H1 (cell line): ENCODE data around the gene GAS2. TPM values are rescaled to one million over a fixed set of nuclear protein-coding genes. Genes with fewer than 3 reads are reported as not detected.

Source experiments
- CTCF ChIA-PET: fragments of 300-600 bp; sonication (Branson Sonifier 250); formaldehyde crosslinking; loops from one replicate; lab custom pipeline; 2021; ENCODE audit not compliant: partially characterized antibody; lab: Charles Lee
- POLR2A ChIA-PET: fragments of 300-600 bp; sonication (Branson Sonifier 250); formaldehyde crosslinking; loops from one replicate; lab custom pipeline; 2021; ENCODE audit warnings: inconsistent platforms; ENCODE audit not compliant: partially characterized antibody; lab: Charles Lee
- DNase-seq, 2 experiments: peaks; one replicate each; pipeline versions ENCODE4 v3.0.0 to v3.0.0-alpha.2; 2010 to 2022; ENCODE audit warnings: low spot score in 2 of 2, low read depth in 1 of 2, mixed read lengths in 1 of 2
- FAIRE-seq: peaks from 2 replicates; lab custom pipeline; 2011; peaks lifted over from hg19 to GRCh38; lab: Jason Lieb, UNC
- H2AFZ ChIP-seq: 2 replicates; pipeline ENCODE4 v1.8.1; 2012; ENCODE audit warnings: low read length, inconsistent platforms
- H2AK5ac ChIP-seq: 2 replicates; pipeline ENCODE4 v1.6.1; 2013; ENCODE audit warnings: low read depth, low read length
- H2BK120ac ChIP-seq: replicated peaks from 2 replicates; pipeline ENCODE3; 2013; ENCODE audit warnings: low read depth, low read length, inconsistent platforms
- H2BK12ac ChIP-seq: 2 replicates; pipeline ENCODE4 v1.6.1; 2013; ENCODE audit warnings: low read depth, low read length
- H2BK15ac ChIP-seq: 2 replicates; pipeline ENCODE4 v1.6.1; 2013; ENCODE audit warnings: low read length
- H2BK20ac ChIP-seq: 2 replicates; pipeline ENCODE4 v1.6.1; 2013; ENCODE audit warnings: low read length
- H2BK5ac ChIP-seq: 2 replicates; pipeline ENCODE4 v1.6.1; 2013; ENCODE audit warnings: low read depth, low read length
- H3K14ac ChIP-seq: 2 replicates; pipeline ENCODE4 v1.6.1; 2013; ENCODE audit warnings: inconsistent platforms; ENCODE audit not compliant: insufficient read length
- H3K18ac ChIP-seq: 2 replicates; pipeline ENCODE4 v1.6.1; 2013; ENCODE audit warnings: low read length; ENCODE audit errors: extremely low read depth
- H3K23ac ChIP-seq: 2 replicates; pipeline ENCODE4 v1.6.1; 2013; ENCODE audit warnings: inconsistent platforms; ENCODE audit not compliant: insufficient read length
- H3K23me2 ChIP-seq: 2 replicates; pipeline ENCODE4 v1.6.1; 2013; ENCODE audit warnings: low read depth, low read length
- H3K27ac ChIP-seq: 2 replicates; pipeline ENCODE4 v1.6.1; 2011; ENCODE audit warnings: low read depth, low read length, inconsistent platforms
- H3K27me3 ChIP-seq, 4 experiments: replicated peaks in 1 of 4; 1 replicate in 1 of 4; 2 replicates in 3 of 4; pipeline versions ENCODE4 v1.6.1 to v1.8.1; 2011 to 2013; ENCODE audit warnings: low read length in 3 of 4, mild to moderate bottlenecking in 3 of 4, inconsistent platforms in 2 of 4, mixed read lengths in 2 of 4, moderate library complexity in 1 of 4; ENCODE audit not compliant: control insufficient read depth in 3 of 4, insufficient read depth in 3 of 4; ENCODE audit errors: extremely low read depth in 1 of 4
- H3K36me3 ChIP-seq, 4 experiments: 2 replicates each; pipeline versions ENCODE4 v1.6.1 to v1.8.1; 2011 to 2013; ENCODE audit warnings: mild to moderate bottlenecking in 4 of 4, low read length in 3 of 4, moderate library complexity in 2 of 4, control low read depth in 1 of 4, inconsistent platforms in 1 of 4; ENCODE audit not compliant: insufficient read depth in 4 of 4, control insufficient read depth in 2 of 4
- H3K4ac ChIP-seq: replicated peaks from 2 replicates; pipeline ENCODE3; 2013; ENCODE audit warnings: low read length, low read depth, mixed read lengths, inconsistent platforms; ENCODE audit not compliant: insufficient read length
- H3K4me1 ChIP-seq, 4 experiments: replicated peaks in 1 of 4; 1 replicate in 1 of 4; 2 replicates in 3 of 4; pipeline versions ENCODE4 v1.6.1 to v1.8.1; 2011 to 2013; ENCODE audit warnings: low read length in 3 of 4, inconsistent platforms in 2 of 4, mixed read lengths in 1 of 4; ENCODE audit not compliant: insufficient read depth in 4 of 4, control insufficient read depth in 3 of 4
- H3K4me2 ChIP-seq, 2 experiments: 2 replicates each; pipeline versions ENCODE4 v1.6.1 to v1.8.1; 2011 to 2013; ENCODE audit warnings: low read depth in 2 of 2, low read length in 2 of 2, control low read depth in 1 of 2, inconsistent platforms in 1 of 2, mild to moderate bottlenecking in 1 of 2; ENCODE audit not compliant: insufficient read depth in 1 of 2
- H3K4me3 ChIP-seq, 4 experiments: fragments of 200-600, 300-600 bp in 1 of 4; sonication (generic), shearing (Covaris generic), sonication (Bioruptor Twin) in 1 of 4; 2 replicates each; pipeline versions ENCODE4 v1.5.1 to v1.8.1; 2011 to 2016; ENCODE audit warnings: low read length in 4 of 4, low read depth in 3 of 4, control low read depth in 2 of 4, inconsistent platforms in 2 of 4, mild to moderate bottlenecking in 2 of 4, mixed read lengths in 1 of 4, moderate library complexity in 1 of 4; ENCODE audit not compliant: insufficient read depth in 2 of 4; ENCODE audit errors: extremely low read depth in 1 of 4
- H3K56ac ChIP-seq: replicated peaks from 2 replicates; pipeline ENCODE3; 2013; ENCODE audit warnings: low read depth, mild to moderate bottlenecking, mixed read lengths, low read length, inconsistent platforms; ENCODE audit not compliant: insufficient read length
- H3K79me1 ChIP-seq: 2 replicates; pipeline ENCODE4 v1.6.1; 2013; ENCODE audit warnings: low read depth, low read length, control low read depth
- H3K79me2 ChIP-seq, 2 experiments: 2 replicates each; pipeline versions ENCODE4 v1.6.1 to v1.8.1; 2012 to 2013; ENCODE audit warnings: low read length in 2 of 2, mild to moderate bottlenecking in 2 of 2, inconsistent platforms in 1 of 2; ENCODE audit not compliant: insufficient read depth in 2 of 2, control insufficient read depth in 1 of 2
- H3K9ac ChIP-seq, 4 experiments: replicated peaks in 1 of 4; 1 replicate in 1 of 4; 2 replicates in 3 of 4; pipeline versions ENCODE4 v1.6.1 to v1.8.1; 2011 to 2013; ENCODE audit warnings: low read depth in 3 of 4, low read length in 3 of 4, control low read depth in 2 of 4, mild to moderate bottlenecking in 2 of 4, moderate library complexity in 2 of 4, inconsistent platforms in 1 of 4; ENCODE audit errors: extremely low read depth in 1 of 4
- H3K9me3 ChIP-seq, 2 experiments: 2 replicates each; pipeline versions ENCODE4 v1.6.1 to v1.8.1; 2012 to 2013; ENCODE audit warnings: mild to moderate bottlenecking in 2 of 2, moderate library complexity in 2 of 2, control low read depth in 1 of 2, inconsistent platforms in 1 of 2, low read depth in 1 of 2, low read length in 1 of 2, mixed read lengths in 1 of 2; ENCODE audit not compliant: insufficient read depth in 2 of 2
- H4K20me1 ChIP-seq, 2 experiments: replicated peaks in 1 of 2; 2 replicates each; pipeline versions ENCODE3 to v1.8.1; 2011 to 2013; ENCODE audit warnings: inconsistent platforms in 2 of 2, low read length in 2 of 2, mild to moderate bottlenecking in 1 of 2; ENCODE audit not compliant: insufficient read depth in 2 of 2, control insufficient read depth in 1 of 2
- H4K5ac ChIP-seq: 2 replicates; pipeline ENCODE4 v1.6.1; 2013; ENCODE audit warnings: low read length, low read depth, mixed read lengths, inconsistent platforms; ENCODE audit not compliant: insufficient read length
- H4K8ac ChIP-seq: 2 replicates; pipeline ENCODE4 v1.8.0; 2013; ENCODE audit warnings: mild to moderate bottlenecking, moderate library complexity, low read length, inconsistent platforms; ENCODE audit not compliant: insufficient read depth; ENCODE audit errors: extremely low read depth
- H4K91ac ChIP-seq: replicated peaks from 2 replicates; pipeline ENCODE3; 2013; ENCODE audit warnings: low read length, mixed read lengths, inconsistent platforms; ENCODE audit not compliant: insufficient read length
- EZH2 ChIP-seq: fragments of 200-600 bp; sonication (generic); IDR thresholded peaks from 2 replicates; pipeline ENCODE4 v1.7.1; 2012; ENCODE audit warnings: low read depth, mild to moderate bottlenecking, moderate library complexity, low read length, inconsistent platforms; ENCODE audit not compliant: severe bottlenecking
- TEAD4 ChIP-seq: IDR thresholded peaks from 2 replicates; pipeline ENCODE4 v1.6.1; 2012; ENCODE audit warnings: low read depth, low read length, inconsistent platforms, mixed read lengths
- WGBS, 2 experiments: shearing (Covaris generic) in 1 of 2; methylation state at CpG; one replicate each; pipeline versions ENCODE4 v1.1.6 to v1.1.7; 2013 to 2015; ENCODE audit warnings: low lambda C conversion rate in 2 of 2, mixed read lengths in 2 of 2, inconsistent platforms in 1 of 2, low coverage in 1 of 2, missing lambda C conversion rate in 1 of 2; ENCODE audit not compliant: insufficient replicate concordance in 2 of 2, insufficient coverage in 1 of 2, insufficient read length in 1 of 2; ENCODE audit errors: extremely low coverage in 1 of 2, missing lambda C conversion rate in 1 of 2; 5-methylcytosine and 5-hydroxymethylcytosine counted together
- polyA plus RNA-seq, 7 experiments: library from polyadenylated mRNA; depleted of rRNA in 3 of 7; stranded (reverse) in 5 of 7; unstranded in 2 of 7; fragments of >200 nt in 5 of 7; fragments of 200-250 nt in 2 of 7; gene quantifications; 1 replicate in 5 of 7; 2 replicates in 1 of 7; 4 replicates in 1 of 7; pipeline versions ENCODE4 v1.2.1 to v1.2.3, GENCODE V29; 2011 to 2013; ENCODE audit warnings: missing spikeins in 2 of 7, mixed read lengths in 2 of 7
- total RNA-seq: library from RNA; stranded (reverse); fragmentation: NEBNext Ultra II Directional; extraction: Animal tissue kit (Norgen Biotek cat#: 25700); gene quantifications from 2 replicates; pipeline ENCODE4 v1.2.1, GENCODE V29; 2021

Gene GAS2
- total and polyA plus RNA-seq, 2 of the 8 experiments (the other 6 are each of a cell fraction or from before 2014, with no cell fraction given) = 0.70 to 1.7 TPM

DNA sequence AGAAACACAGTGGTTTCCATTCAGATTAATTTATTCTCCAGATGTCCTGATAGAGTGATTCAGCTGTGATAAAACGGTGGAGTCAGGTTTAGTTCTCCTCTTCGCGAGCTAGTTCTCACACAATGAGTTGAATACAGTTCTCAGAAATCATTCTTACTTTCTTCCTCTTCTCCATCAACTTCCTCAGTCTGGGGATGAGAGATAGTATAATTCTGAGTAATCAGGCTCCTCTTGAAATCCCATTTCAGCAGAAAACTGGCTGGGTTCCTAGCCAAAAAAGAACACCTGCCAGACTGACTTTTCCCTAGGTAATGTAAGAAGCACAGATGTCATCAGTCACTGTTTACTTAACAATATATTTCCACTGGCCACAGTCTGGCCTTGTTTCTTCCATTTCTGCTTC lies 86.5 kb downstream of the GAS2 start:
- Histone ChIP-seq H3K56ac (no peak overlapping the region), H2BK5ac (no peak overlapping the region), H4K8ac (no peak overlapping the region), H3K79me1 (no peaks in the 10 kb centered on the region), H3K4ac (no peak overlapping the region), H2BK15ac (no peak overlapping the region), H4K20me1 (peaks cover 0 to 1% of the 10 kb centered on the region in 2 experiments), H4K91ac (no peak overlapping the region), H3K27me3 (no peaks in the 10 kb centered on the region), H2BK12ac (no peak overlapping the region), H3K14ac (no peak overlapping the region), H3K18ac (no peak overlapping the region), H3K4me1 (no peaks in the 10 kb centered on the region), H3K23ac (no peak overlapping the region), H2BK120ac (no peak overlapping the region), H3K9me3 (no peaks in the 10 kb centered on the region), H2BK20ac (no peak overlapping the region), H2AK5ac (no peak overlapping the region), H3K4me3 (no peak overlapping the region), H3K9ac (no peak overlapping the region), H4K5ac (no peak overlapping the region), H3K4me2 (no peak overlapping the region), H3K27ac (no peak overlapping the region), H3K23me2 (no peaks in the 10 kb centered on the region), H2AFZ (no peak overlapping the region), H3K79me2 (no peaks in the 10 kb centered on the region), H3K36me3 (no peaks in the 10 kb centered on the region)
- ChIA-PET POLR2A (no interaction called here), CTCF (no interaction called here)
- DNase-seq (no peak), FAIRE-seq (no peak)
- 82% methylated on average over 3 of the region's 3 CpGs; no CpG with 5 or more reads in 1 of the 2 experiments for WGBS, 2 experiments
- no peak for TF ChIP-seq EZH2
- TF ChIP-seq TEAD4 = no peak
